HG03575 (cell line): ENCODE results near the gene ATRIP.
"Not testable (repeated sequence)": the region's sequence is repeated elsewhere in the genome, so short reads cannot be mapped to it uniquely, and the experiment has no call there.

ENCODE experiments used
- ATAC-seq: cut with Tn5 transposase; IDR thresholded peaks from one replicate; pipeline ENCODE4 v1.9.1; 2021; ENCODE audit not compliant: unreplicated experiment, insufficient number of reproducible peaks, low FRiP score; ENCODE audit errors: extremely low read depth

Gene ATRIP

GRCh38 chr3:48478626-48479555, 32.4 kb downstream of the ATRIP start:
- ATAC-seq, result no peak

GRCh38 chr3:48480891-48481290, 34.4 kb downstream of the ATRIP start:
- ATAC-seq, result not testable (repeated sequence)

GRCh38 chr3:48482822-48483221, 36.3 kb downstream of the ATRIP start:
- not testable (repeated sequence) for ATAC-seq

- ATAC-seq, result no peak
These were observed 40.4 kb downstream of the ATRIP start for GRCh38 chr3:48486952-48487351.

- ATAC-seq, result no peak
These were observed 46.1 kb downstream of the ATRIP start for GRCh38 chr3:48492461-48493202.

GRCh38 chr3:48493203-48493501, 46.6 kb downstream of the ATRIP start:
- ATAC-seq, result no peak

- no peak for ATAC-seq
These were observed 54.1 kb downstream of the ATRIP start for GRCh38 chr3:48500656-48501055.

GRCh38 chr3:48501196-48501595, 54.7 kb downstream of the ATRIP start:
- ATAC-seq, result no peak

GRCh38 chr3:48502121-48502520, 55.6 kb downstream of the ATRIP start:
- no peak for ATAC-seq

GRCh38 chr3:48502728-48503168, 56.2 kb downstream of the ATRIP start:
- no peak for ATAC-seq

- ATAC-seq, result no peak
These were observed 57.0 kb downstream of the ATRIP start for GRCh38 chr3:48503401-48504050.

- ATAC-seq, result no peak
These were observed 57.8 kb downstream of the ATRIP start, which contains the start of gene SHISA5 for GRCh38 chr3:48504051-48504946. SHISA5 (minus strand) TSS chr3:48504174; CDS start chr3:48504094, 80 bp downstream.

- ATAC-seq, result no peak
These were observed 58.6 kb downstream of the ATRIP start for GRCh38 chr3:48505146-48505545.

- no peak for ATAC-seq
These were observed 59.5 kb downstream of the ATRIP start for GRCh38 chr3:48505968-48506504.

GRCh38 chr3:48507256-48508061, 60.9 kb downstream of the ATRIP start:
- no peak for ATAC-seq

GRCh38 chr3:48511551-48511950, 65.0 kb downstream of the ATRIP start:
- no peak for ATAC-seq

GRCh38 chr3:48514431-48515227, 68.1 kb downstream of the ATRIP start:
- ATAC-seq, result no peak
